A549 (cell line): Measurements from ENCODE around the gene SLC16A3. TPM values are rescaled to one million over a fixed set of nuclear protein-coding genes. Genes with fewer than 3 reads are reported as not detected.

Experiments
- ATAC-seq, 2 experiments: fragments of 200-7000 bp in 1 of 2; fragments of >200 bp in 1 of 2; cut with Nextera tagmentation in 1 of 2; cut with Tn5 transposase in 1 of 2; 3 replicates each; pipeline versions ENCODE4 v1.8.0 to v1.9.1; 2018 to 2020; ENCODE audit warnings: mild to moderate bottlenecking in 1 of 2, moderate library complexity in 1 of 2
- CTCF ChIA-PET: fragments of 300-600 bp; sonication (Branson Sonifier 250); formaldehyde crosslinking; extraction: SDS; loops from one replicate; lab custom pipeline; 2021; ENCODE audit warnings: antibody characterized with exemption, inconsistent platforms; lab: Yijun Ruan, JAX
- POLR2A ChIA-PET: fragments of 350-600 bp; formaldehyde crosslinking; extraction: SDS; loops from one replicate; lab custom pipeline; 2021; ENCODE audit warnings: antibody characterized with exemption, inconsistent platforms; lab: Yijun Ruan, JAX
- DNase-seq, 2 experiments: peaks; one replicate each; pipeline versions ENCODE4 v3.0.0 to v3.0.0-alpha.2; 2011 to 2016; ENCODE audit warnings: low read depth in 1 of 2, low spot score in 1 of 2
- FAIRE-seq: peaks from 2 replicates; lab custom pipeline; 2011; peaks lifted over from hg19 to GRCh38; lab: Jason Lieb, UNC
- H3K27ac ChIP-seq, 2 experiments: fragments of >200 bp; sonication (Bioruptor Twin); formaldehyde crosslinking; 3 replicates each; pipeline ENCODE4 v1.5.1; 2016 to 2017
- H3K4me1 ChIP-seq: fragments of >200 bp; sonication (Bioruptor Twin); formaldehyde crosslinking; 3 replicates; pipeline ENCODE4 v1.6.1; 2016
- H3K4me2 ChIP-seq: fragments of >200 bp; sonication (Bioruptor Twin); formaldehyde crosslinking; 3 replicates; pipeline ENCODE4 v1.6.1; 2016
- H3K4me3 ChIP-seq: fragments of >200 bp; sonication (Bioruptor Twin); formaldehyde crosslinking; 3 replicates; pipeline ENCODE4 v1.5.1; 2016
- H3K9me3 ChIP-seq: fragments of >200 bp; sonication (Bioruptor Twin); formaldehyde crosslinking; 3 replicates; pipeline ENCODE4 v1.6.1; 2016
- CBX8 ChIP-seq: fragments of 200-600 bp; sonication (generic); IDR thresholded peaks from 2 replicates; pipeline ENCODE4 v1.6.1; 2016
- EHMT2 ChIP-seq: fragments of 200-600 bp; sonication (generic); IDR thresholded peaks from 2 replicates; pipeline ENCODE4 v1.6.1; 2016; ENCODE audit warnings: antibody characterized with exemption, low read depth, mild to moderate bottlenecking, moderate library complexity
- EP300 ChIP-seq, 2 experiments: fragments of >200 bp; sonication (Bioruptor Twin); formaldehyde crosslinking; IDR thresholded peaks; 2 replicates in 1 of 2; 3 replicates in 1 of 2; pipeline ENCODE4 v1.6.1; 2016 to 2017
- ESRRA ChIP-seq: fragments of 150-350 bp; IDR thresholded peaks from 2 replicates; pipeline ENCODE4 v1.6.1; 2014; ENCODE audit warnings: mild to moderate bottlenecking, low read length, borderline replicate concordance
- HDAC2 ChIP-seq: fragments of 200-600 bp; sonication (generic); IDR thresholded peaks from 2 replicates; pipeline ENCODE4 v1.6.1; 2016
- HEYL ChIP-seq: fragments of 250-450 bp; sonication (Bioruptor Pico); IDR thresholded peaks from 2 replicates; pipeline ENCODE4 v1.8.0; 2021; ENCODE audit warnings: mild to moderate bottlenecking, moderate library complexity
- HOXB13 ChIP-seq: fragments of 250-450 bp; sonication (Bioruptor Pico); IDR thresholded peaks from 2 replicates; pipeline ENCODE4 v1.5.0; 2020; ENCODE audit warnings: low read depth, mild to moderate bottlenecking, moderate library complexity
- HOXB5 ChIP-seq: fragments of 250-450 bp; sonication (Bioruptor Pico); IDR thresholded peaks from 2 replicates; pipeline ENCODE4 v1.5.0; 2020; ENCODE audit warnings: mild to moderate bottlenecking, moderate library complexity
- JUN ChIP-seq, 2 experiments: fragments of >200 bp; sonication (Bioruptor Twin); formaldehyde crosslinking; IDR thresholded peaks; 2 replicates in 1 of 2; 3 replicates in 1 of 2; pipeline ENCODE4 v1.6.1; 2016 to 2017
- JUNB ChIP-seq: fragments of >200 bp; sonication (Bioruptor Twin); formaldehyde crosslinking; IDR thresholded peaks from 2 replicates; pipeline ENCODE4 v1.6.1; 2016
- MAFK ChIP-seq: fragments of 450-650 bp; IDR thresholded peaks from 2 replicates; pipeline ENCODE4 v1.6.1; 2014; ENCODE audit not compliant: partially characterized antibody
- MAZ ChIP-seq: fragments of 150-350 bp; IDR thresholded peaks from 2 replicates; pipeline ENCODE4 v1.6.1; 2014; ENCODE audit warnings: antibody characterized with exemption, low read depth, low read length, borderline replicate concordance
- MYC ChIP-seq: IDR thresholded peaks from 2 replicates; pipeline ENCODE4 v1.6.1; 2012; ENCODE audit warnings: mild to moderate bottlenecking, inconsistent platforms, low read length, improper control_type of control experiment, borderline replicate concordance
- NPAS2 ChIP-seq: fragments of 250-450 bp; sonication (Bioruptor Pico); IDR thresholded peaks from 2 replicates; pipeline ENCODE4 v1.8.0; 2022; ENCODE audit warnings: mild to moderate bottlenecking, moderate library complexity, borderline replicate concordance
- PHF8 ChIP-seq: fragments of 200-600 bp; sonication (generic); IDR thresholded peaks from 2 replicates; pipeline ENCODE4 v1.6.1; 2016; ENCODE audit warnings: low read depth, mild to moderate bottlenecking, antibody characterized with exemption, moderate library complexity, borderline replicate concordance
- POLR2A ChIP-seq: IDR thresholded peaks from 2 replicates; pipeline ENCODE4 v1.6.1; 2012; ENCODE audit warnings: mild to moderate bottlenecking, low read length
- POLR2AphosphoS2 ChIP-seq: conservative IDR thresholded peaks from 2 replicates; pipeline ENCODE4 v1.6.1; 2012; ENCODE audit warnings: low read length, improper control_type of control experiment, inconsistent platforms
- RARB ChIP-seq: fragments of 250-450 bp; sonication (Bioruptor Pico); IDR thresholded peaks from 2 replicates; pipeline ENCODE4 v1.8.0; 2021; ENCODE audit warnings: mild to moderate bottlenecking, moderate library complexity
- RFX5 ChIP-seq: fragments of 450-650 bp; IDR thresholded peaks from 2 replicates; pipeline ENCODE4 v1.7.1; 2014; ENCODE audit warnings: antibody characterized with exemption, mild to moderate bottlenecking, moderate library complexity
- ZNF302 ChIP-seq: fragments of 250-450 bp; sonication (Bioruptor Pico); IDR thresholded peaks from 2 replicates; pipeline ENCODE4 v1.9.0; 2021; ENCODE audit warnings: inconsistent platforms, mild to moderate bottlenecking, moderate library complexity
- WGBS: methylation state at CpG from one replicate; pipeline ENCODE4 v1.1.6; 2017; ENCODE audit errors: missing lambda C conversion rate; 5-methylcytosine and 5-hydroxymethylcytosine counted together
- polyA plus RNA-seq, 4 experiments: library from polyadenylated mRNA; depleted of rRNA in 3 of 4; stranded (reverse); fragments of >200 nt; fragmentation: RNase III in 1 of 4; extraction: RNeasy Plus Mini Kit Qiagen cat#74134 plus additional on column Dnase treatment in 1 of 4; gene quantifications; 2 replicates in 3 of 4; 3 replicates in 1 of 4; pipeline ENCODE4 v1.2.3, GENCODE V29; 2011 to 2017
- TF ChIP-seq, protein P1 (sequence below): fragments of 250-450 bp; sonication (Bioruptor Pico); IDR thresholded peaks from 2 replicates; pipeline ENCODE4 v1.5.0; 2021; ENCODE audit warnings: mild to moderate bottlenecking, moderate library complexity, borderline replicate concordance
- TF ChIP-seq, protein P2 (sequence below): fragments of 250-450 bp; sonication (Bioruptor Pico); IDR thresholded peaks from 2 replicates; pipeline ENCODE4 v1.5.0; 2020; ENCODE audit warnings: low read depth, mild to moderate bottlenecking, moderate library complexity
- TF ChIP-seq, protein P3 (sequence below): fragments of >200 bp; sonication (Bioruptor Twin); formaldehyde crosslinking; IDR thresholded peaks from 3 replicates; pipeline ENCODE4 v1.6.1; 2016

The SLC16A3 gene
- polyA plus RNA-seq, 2 of the 4 experiments (the other 2 are of a cell fraction): 28.6 to 90.9 TPM

DNA sequence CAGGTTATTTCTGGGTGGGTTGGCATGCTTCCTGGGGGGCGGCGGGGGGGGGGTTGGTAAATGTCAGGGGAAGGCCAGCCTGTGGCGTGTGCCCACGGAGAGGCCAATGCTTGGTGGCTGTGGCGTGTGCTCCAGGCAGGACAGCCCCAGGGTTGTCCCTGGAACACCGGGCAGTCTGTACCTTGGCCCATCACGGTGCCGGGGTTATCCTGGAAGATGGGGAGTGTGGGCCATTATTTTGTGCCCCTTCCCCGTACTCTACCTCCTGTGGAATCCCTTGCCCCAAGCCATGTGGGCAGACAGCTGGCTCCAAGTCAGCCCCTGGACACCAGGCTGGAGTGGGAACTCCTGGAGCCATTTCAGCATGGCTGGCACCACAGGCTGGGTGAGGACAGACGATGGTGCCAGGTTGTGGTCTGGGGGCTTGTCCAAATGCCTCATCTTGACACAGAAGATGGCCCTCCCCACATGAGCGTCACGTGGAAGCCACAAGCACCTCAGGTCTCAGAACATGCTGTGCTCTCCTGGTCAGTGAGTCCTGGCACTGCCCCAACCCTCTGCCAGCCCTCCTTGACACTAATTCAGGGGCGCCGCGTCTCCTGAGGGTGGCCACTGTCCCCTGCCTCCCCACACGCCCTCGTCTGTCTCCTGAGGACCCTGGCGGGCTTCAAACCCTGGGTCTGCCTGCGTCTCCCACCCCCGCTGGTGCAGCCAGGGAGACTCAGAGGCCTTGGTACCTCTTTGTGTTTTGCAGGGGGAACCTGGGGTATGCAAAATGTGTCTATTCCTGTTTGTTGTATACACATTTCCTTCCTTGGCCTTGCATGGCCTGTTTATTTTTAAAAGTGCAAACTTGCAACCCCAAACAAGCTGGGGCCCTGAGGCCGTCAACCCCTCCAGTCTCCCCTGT, 4.3 kb downstream of the SLC16A3 start:
- 84% methylated on average over 19 of the region's 21 CpGs for WGBS
- Histone ChIP-seq H3K4me2 (peak overlapping the region; percentile 96), H3K4me1 (peaks cover 67% of the 10 kb centered on the region), H3K27ac (peak overlapping the region; percentile 95 to 99), H3K9me3 (no peaks in the 10 kb centered on the region), H3K4me3 (no peak overlapping the region)
- DNase-seq: no peak
- POLR2A ChIA-PET: interaction anchor here (1.2 kb wide), 1 partner anchor 27 kb away, joined by 3 read pairs; no protein-coding TSS in a partner anchor
- no peak for TF ChIP-seq CBX8
- no peak for TF ChIP-seq PHF8
- no peak for TF ChIP-seq JUN (IDR thresholded peaks at IDR 0.05)
- no peak for TF ChIP-seq HOXB5 (CRISPR knock-in tag)
- no peak for TF ChIP-seq EP300 (IDR thresholded peaks at IDR 0.05)
- TF ChIP-seq HOXB13 (CRISPR knock-in tag): no peak
- TF ChIP-seq HEYL (CRISPR knock-in tag): no peak
- TF ChIP-seq MAFK: no peak
- no peak for TF ChIP-seq RFX5
- TF ChIP-seq POLR2AphosphoS2: no peak
- TF ChIP-seq ZNF302: no peak
- TF ChIP-seq RARB (CRISPR knock-in tag): no peak
- TF ChIP-seq, protein P1, sequence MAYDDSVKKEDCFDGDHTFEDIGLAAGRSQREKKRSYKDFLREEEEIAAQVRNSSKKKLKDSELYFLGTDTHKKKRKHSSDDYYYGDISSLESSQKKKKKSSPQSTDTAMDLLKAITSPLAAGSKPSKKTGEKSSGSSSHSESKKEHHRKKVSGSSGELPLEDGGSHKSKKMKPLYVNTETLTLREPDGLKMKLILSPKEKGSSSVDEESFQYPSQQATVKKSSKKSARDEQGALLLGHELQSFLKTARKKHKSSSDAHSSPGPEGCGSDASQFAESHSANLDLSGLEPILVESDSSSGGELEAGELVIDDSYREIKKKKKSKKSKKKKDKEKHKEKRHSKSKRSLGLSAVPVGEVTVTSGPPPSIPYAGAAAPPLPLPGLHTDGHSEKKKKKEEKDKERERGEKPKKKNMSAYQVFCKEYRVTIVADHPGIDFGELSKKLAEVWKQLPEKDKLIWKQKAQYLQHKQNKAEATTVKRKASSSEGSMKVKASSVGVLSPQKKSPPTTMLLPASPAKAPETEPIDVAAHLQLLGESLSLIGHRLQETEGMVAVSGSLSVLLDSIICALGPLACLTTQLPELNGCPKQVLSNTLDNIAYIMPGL (CRISPR knock-in tag): no peak
- TF ChIP-seq MYC: no peak
- TF ChIP-seq, protein P2, sequence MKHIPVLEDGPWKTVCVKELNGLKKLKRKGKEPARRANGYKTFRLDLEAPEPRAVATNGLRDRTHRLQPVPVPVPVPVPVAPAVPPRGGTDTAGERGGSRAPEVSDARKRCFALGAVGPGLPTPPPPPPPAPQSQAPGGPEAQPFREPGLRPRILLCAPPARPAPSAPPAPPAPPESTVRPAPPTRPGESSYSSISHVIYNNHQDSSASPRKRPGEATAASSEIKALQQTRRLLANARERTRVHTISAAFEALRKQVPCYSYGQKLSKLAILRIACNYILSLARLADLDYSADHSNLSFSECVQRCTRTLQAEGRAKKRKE (CRISPR knock-in tag): no peak
- no peak for TF ChIP-seq JUNB
- TF ChIP-seq ESRRA: no peak
- TF ChIP-seq NPAS2 (CRISPR knock-in tag): no peak
- TF ChIP-seq HDAC2: no peak
- ATAC-seq: no peak
- CTCF ChIA-PET: interaction anchor here (0.8 to 17.6 kb wide), 5 partner anchors 9 to 94 kb away, joined by 3 to 289 read pairs (median 50); partner anchors contain the start of gene SECTM1
- FAIRE-seq: no peak

DNA sequence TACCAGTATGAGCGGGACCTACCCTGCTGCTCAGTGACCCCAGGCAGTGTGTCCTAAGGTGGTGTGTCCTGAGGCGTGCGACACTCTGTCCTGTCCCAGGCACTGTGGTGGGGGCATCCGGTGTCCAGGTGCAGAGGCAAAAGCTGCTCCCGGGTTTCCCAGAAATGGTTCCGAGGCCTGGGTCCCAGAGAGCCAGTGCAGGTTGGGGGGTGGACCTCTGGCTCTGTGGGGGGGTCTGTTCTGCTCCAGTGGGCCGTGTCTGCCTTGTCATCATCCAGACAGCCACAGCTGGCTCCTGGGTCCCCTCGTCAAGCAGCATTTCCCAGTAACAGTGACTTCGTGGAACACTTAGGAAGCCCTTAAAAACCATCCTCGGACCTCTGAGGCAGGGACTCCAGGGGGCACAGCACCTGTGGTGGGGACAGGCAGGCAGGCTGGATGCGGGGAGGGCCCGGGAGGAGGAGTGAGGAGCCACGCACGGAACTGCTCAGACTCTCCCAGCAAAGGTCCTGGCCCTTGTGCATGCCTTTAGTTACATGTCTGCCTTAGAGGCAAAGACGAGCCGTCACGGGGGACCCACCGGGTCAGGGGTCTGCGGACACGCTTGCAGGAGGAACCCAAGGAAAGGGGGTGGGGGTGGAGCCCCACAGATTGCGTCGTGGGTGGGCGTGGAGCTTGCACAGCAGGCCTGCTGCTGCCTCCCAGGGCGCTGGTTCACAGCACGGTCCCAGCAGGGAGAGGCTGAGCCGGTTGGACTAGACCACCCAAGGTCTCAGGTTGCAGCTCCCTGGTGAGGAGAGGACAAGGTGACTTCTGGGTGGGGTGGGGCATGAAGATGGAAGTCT, 5.6 kb downstream of the SLC16A3 start:
- DNase-seq (no peak), ATAC-seq (no peak), FAIRE-seq (no peak)
- no peak for TF ChIP-seq EHMT2
- no peak for TF ChIP-seq POLR2A
- no peak for TF ChIP-seq MAZ
- TF ChIP-seq, protein P3, sequence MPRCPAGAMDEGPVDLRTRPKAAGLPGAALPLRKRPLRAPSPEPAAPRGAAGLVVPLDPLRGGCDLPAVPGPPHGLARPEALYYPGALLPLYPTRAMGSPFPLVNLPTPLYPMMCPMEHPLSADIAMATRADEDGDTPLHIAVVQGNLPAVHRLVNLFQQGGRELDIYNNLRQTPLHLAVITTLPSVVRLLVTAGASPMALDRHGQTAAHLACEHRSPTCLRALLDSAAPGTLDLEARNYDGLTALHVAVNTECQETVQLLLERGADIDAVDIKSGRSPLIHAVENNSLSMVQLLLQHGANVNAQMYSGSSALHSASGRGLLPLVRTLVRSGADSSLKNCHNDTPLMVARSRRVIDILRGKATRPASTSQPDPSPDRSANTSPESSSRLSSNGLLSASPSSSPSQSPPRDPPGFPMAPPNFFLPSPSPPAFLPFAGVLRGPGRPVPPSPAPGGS: no peak
- peak overlapping the region; percentile 61 for H3K4me2 ChIP-seq
- peak overlapping the region; percentile 68 to 71; a peak in 5 of 6 replicates for H3K27ac ChIP-seq
- peaks cover 80% of the 10 kb centered on the region for H3K4me1 ChIP-seq
- POLR2A ChIA-PET: interaction anchor here (1.2 to 2.1 kb wide), 2 partner anchors 28 to 59 kb away, joined by 3 to 14 read pairs; no protein-coding TSS in a partner anchor
- CTCF ChIA-PET: interaction anchor here (0.7 to 17.6 kb wide), 16 partner anchors 8 to 200 kb away, joined by 3 to 289 read pairs (median 14); partner anchors contain the start of genes CCDC57, CD7 and SECTM1
- H3K4me3 ChIP-seq: no peak overlapping the region
- 72% methylated on average over 21 of the region's 26 CpGs for WGBS
- H3K9me3 ChIP-seq: no peaks in the 10 kb centered on the region
